ENCODE measurements around the gene ARVCF. TPM values are rescaled to one million over a fixed set of nuclear protein-coding genes. Genes with fewer than 3 reads are reported as not detected.
A peak's percentile ranks its signal among the peaks of the same experiment; 100 is the strongest.

ARVCF gene
- total RNA-seq, 1 experiment from 2014 or later: 3.8 TPM

DNA sequence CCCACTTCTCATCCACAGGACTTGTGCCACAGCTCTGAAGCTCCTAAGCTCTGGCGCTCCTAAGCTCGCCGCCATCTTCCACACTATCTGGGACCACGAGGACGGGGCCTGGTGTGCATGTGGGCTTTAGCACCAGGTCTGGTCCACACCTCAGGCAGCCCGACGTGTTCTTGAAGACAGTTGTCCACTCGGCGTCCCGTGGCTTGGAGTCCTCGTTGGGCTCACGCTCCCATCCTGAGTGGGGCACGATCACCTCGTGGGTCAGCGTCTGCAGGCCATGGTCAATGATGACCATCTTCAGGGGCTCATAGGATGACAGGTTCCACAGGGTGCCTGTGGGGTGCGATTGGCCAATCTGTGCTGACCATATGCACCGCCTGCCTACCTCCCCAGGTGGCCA, 37.9 kb downstream of the ARVCF start:
- Histone ChIP-seq H3K36me3 (no peaks in the 10 kb centered on the region), H3K27me3 (no peaks in the 10 kb centered on the region), H3K4me3 (no peak overlapping the region), H3K9me3 (no peaks in the 10 kb centered on the region)
- DNase-seq: no peak

DNA sequence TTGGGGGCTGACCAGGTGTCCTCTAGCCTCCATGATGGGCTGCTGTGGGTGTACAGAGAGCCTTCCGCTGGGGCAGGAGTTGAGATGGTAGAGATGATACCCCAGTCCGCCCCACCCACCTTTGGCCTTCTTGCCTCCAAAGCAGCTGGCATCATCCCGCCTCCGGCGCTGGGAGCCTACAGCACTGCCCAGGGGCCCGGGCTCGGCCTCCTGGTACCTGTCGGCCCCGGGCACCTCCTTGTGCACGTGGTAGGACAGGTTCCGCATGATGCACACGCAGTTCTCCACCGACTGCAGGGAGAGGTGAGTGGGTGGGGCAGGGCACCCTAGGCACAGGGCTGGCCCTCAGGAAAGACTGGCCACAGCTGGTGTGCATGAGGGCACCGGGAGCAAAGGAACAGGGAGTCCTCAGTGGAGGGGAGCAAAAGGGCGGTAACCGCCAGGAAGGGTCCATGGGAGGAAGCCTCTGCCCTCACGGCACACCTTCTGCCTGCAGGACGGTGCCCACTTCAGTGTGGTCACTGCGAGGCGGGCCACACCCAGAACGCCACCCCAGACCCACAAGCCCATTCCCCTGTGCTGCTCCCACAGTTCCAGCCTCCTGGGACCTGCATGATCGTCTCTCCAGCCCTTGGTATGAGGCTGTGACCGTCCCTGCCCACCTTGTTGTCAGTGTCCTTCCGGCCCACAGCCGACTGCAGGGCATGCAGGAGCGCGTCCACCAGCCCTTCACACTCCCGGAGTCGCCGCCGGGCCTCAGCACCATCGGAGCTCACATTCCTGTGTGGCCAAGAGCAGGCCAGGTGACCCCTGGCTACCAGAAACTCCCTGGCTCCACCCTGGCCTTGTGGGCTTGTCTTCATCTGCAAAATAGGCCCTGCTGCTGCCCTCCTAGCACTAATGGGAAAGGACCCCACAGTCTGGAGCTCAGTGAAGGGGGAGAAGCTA, 39.1 kb downstream of the ARVCF start:
- H3K27me3 ChIP-seq: no peaks in the 10 kb centered on the region
- DNase-seq: no peak
- H3K4me3 ChIP-seq: no peak overlapping the region
- no peaks in the 10 kb centered on the region for H3K36me3 ChIP-seq
- no peaks in the 10 kb centered on the region for H3K9me3 ChIP-seq

DNA sequence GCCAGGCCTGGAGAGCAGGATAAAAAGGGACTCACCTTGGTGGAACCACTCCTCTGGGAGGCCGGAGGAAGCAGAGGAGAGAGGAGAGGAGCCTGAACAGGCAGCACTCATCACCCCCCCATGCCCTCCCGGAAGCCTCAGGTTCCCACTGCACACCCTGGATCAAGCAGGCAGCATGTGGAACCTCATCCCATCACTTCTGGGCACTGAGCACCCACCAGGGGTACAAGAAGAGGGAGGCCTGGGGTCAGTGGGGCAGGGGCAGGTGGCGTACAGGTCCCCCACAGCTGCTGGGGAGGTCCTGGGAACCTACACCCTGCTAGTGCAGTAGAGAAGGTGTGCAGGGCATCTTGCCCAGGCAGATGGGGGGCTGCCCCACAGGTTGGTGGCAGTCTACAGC, 40.0 kb downstream of the ARVCF start:
- no peaks in the 10 kb centered on the region for H3K9me3 ChIP-seq
- H3K27me3 ChIP-seq: no peaks in the 10 kb centered on the region
- no peak overlapping the region for H3K4me3 ChIP-seq
- H3K36me3 ChIP-seq: no peaks in the 10 kb centered on the region
- no peak for DNase-seq

DNA sequence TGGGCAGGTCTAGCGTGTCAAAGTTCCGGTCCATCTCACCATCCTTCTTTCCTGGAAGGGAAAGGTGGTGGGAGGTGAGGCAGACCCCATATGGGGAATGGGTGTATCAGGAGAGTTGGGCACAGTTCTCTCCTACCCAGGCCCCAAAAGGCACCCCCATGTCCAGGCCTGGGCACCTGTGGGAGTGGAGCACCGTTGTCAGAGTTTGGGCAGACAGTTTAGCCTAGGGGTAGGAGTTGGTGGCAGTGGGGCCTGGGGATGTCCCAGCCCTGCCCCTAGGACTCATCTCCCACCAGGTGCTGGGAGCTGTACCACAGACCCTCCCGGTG, 41.0 kb downstream of the ARVCF start:
- H3K36me3 ChIP-seq: no peaks in the 10 kb centered on the region
- H3K4me3 ChIP-seq: no peak overlapping the region
- no peak for DNase-seq
- no peaks in the 10 kb centered on the region for H3K9me3 ChIP-seq
- H3K27me3 ChIP-seq: no peaks in the 10 kb centered on the region

DNA sequence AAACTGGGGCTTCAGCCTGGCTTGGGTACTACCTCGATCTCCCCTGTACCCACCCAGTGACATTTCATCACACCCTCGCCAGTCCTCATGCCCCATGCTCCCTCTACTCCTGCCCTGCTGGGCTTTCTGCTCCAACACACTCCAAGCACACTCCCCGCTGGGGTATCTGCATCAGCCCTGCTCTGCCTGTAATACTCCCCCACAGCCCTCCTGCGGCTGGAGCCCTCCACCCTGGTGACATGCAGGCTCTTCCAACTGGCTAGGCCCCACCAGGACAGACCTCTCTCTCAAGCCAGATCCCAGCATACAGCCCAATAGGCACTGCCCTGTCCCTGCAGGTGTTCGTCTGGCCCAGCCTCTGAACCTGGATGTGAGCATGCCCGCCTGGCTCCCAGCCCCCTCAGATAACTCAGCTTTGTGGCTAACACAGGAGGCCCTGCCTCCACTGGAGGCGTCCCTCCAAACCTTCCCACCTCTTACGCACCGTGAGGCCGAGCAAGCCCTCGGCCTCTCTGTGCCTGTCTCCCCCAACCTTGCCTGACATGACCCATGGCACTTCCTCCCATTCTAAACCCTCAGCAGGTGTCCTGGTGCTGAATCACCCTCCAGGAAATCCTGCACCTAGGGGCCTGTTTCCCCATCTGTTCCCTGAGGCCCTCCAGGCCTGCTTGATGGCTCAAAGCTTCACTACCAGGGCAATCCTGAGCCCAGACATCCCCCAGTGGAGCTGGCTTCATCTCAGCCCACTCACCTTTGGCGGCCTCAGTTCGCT, 41.5 kb downstream of the ARVCF start:
- Histone ChIP-seq H3K36me3 (no peaks in the 10 kb centered on the region), H3K9me3 (no peaks in the 10 kb centered on the region), H3K27me3 (no peaks in the 10 kb centered on the region), H3K4me3 (no peak overlapping the region)
- DNase-seq: peak; percentile 28

DNA sequence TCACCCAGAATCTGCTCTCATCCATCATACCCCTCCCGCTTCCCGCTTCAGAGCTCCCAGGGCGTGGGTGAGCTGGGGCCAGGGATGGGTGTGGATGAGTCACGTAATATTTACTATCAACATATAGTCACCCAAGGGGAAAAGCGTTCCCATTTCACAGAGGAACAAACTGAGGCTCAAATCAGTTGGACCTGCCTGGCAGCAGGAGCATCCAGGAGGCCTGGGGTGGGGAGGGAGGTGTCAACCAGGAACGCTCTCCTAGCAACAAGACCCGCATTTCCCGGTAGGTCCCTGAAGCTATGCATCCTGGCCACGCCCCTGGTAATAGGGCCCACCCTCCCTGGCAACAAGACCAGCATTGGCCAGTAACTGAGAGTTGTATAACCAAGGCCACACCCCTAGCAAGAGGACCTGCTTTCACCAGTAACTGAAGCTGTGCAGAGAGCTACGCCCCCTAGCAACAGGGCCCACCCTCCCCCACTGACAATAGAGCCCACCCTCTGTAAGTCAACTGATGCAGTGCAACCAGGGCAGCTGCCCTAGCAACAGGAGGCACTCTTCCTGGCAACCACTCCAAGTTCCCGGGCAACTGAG, 42.3 kb downstream of the ARVCF start:
- peak; percentile 47 for DNase-seq
- H3K27me3 ChIP-seq: no peaks in the 10 kb centered on the region
- H3K9me3 ChIP-seq: no peaks in the 10 kb centered on the region
- H3K4me3 ChIP-seq: no peak overlapping the region
- no peaks in the 10 kb centered on the region; the same call in 1 of the 2 replicates for H3K36me3 ChIP-seq

DNA sequence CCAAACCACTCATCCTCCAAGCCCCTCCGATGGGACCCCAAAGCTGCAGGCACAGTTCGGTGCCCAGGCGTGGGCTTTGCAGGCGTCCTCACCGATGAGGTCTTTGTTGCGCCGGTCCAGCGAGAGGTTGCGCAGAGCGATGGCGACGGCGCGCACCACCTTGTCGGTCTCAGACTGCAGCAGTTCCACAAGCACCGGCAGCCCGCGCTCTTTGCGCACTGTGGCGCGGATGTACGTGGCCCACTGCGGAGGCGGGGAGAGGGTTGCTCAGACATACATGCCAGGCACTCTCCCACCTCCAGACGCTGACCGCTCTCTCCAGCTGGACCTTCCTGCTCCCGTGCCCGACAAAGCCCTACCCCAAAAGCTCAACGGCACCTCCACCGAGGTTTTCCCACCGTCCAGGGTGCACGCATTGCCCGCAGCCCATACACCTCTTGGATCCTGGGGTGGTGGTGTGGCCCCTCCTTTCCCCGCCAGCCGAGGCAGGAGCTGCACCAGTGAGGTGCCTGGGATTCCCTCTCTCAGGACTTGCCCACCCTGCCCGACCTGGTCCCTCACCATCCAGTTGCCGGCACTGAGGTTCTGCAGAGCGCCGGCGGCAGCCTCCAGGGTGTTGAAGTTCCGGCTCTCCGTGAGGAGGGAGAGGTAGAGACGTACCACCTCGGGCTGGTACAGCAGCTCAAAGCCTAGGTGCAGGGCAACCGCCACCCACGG, 42.9 kb downstream of the ARVCF start:
- no peaks in the 10 kb centered on the region for H3K27me3 ChIP-seq
- DNase-seq: no peak

DNA sequence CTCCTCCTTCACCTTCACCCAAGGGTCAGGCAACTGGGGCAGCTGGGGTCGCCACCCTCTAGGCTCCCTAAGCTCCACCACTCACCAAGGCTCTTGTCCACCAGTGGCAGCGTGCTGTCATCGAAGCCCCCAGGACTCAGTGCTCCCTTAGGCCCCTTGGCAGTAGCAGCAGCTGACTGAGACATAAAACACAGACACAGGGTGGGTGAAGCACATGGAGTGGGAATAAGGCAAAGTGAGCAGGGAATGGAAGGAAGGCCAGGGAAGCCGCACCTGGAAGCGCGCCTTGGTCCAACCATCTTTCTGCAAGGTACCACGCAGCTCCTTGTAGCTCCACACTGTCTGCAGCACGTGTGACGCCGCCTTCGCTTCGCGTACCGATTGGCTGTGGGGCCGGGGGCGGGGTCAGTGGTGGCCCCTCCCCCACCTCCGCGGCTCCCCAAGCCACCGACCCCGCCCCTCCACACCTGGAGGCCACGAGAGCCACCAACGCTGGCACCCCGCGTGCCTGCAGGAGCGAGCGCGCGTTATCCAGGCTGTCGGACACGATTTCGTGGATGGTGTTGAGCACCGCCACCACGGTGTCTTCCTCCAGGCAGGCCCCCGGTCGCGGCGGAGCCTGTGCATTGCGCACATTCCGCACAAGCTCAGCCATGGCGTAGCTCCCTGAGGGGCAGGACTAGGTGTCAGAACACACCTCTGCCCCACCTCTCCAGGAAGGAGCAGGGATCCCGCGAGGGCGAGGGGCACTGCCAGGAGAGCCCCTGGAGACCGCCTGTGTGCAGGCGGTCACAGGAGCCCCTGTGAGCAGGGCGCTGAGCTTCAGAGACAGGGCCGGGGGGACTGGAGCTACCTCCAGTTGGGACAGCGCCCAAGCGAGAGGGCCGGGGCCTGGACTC, 43.7 kb downstream of the ARVCF start:
- H3K36me3 ChIP-seq: no peaks in the 10 kb centered on the region; the same call in 1 of the 2 replicates
- H3K9me3 ChIP-seq: no peaks in the 10 kb centered on the region
- H3K4me3 ChIP-seq: no peak overlapping the region
- H3K27me3 ChIP-seq: no peaks in the 10 kb centered on the region
- no peak for DNase-seq

More for the DNA sequence above, 42.9 kb downstream of the ARVCF start:
- no peak overlapping the region for H3K4me3 ChIP-seq
- no peaks in the 10 kb centered on the region for H3K9me3 ChIP-seq
- no peaks in the 10 kb centered on the region; the same call in 1 of the 2 replicates for H3K36me3 ChIP-seq

DNA sequence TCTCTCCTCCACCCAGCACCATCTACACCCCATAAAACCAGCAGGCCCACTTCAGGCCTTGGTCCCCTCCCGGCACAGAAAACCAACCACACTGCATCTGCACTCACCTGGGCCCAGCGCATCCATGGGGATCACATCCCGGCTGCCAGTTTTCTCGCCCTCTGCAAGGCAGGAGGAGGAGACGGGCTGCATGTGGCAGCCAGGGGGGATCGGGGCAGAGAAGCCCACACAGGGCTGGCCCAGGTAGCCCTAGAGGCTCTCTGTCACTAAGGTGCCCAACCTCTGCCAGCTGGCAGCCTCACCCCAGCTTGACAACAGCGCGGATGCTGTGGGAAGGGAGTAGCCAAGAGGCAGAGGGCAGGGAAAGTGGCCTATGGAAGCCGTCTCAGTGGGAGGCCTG, 44.4 kb downstream of the ARVCF start:
- Histone ChIP-seq H3K36me3 (peaks cover 4% of the 10 kb centered on the region; the same call in 1 of the 2 replicates), H3K9me3 (no peaks in the 10 kb centered on the region), H3K4me3 (no peak overlapping the region), H3K27me3 (no peaks in the 10 kb centered on the region)
- DNase-seq: no peak

DNA sequence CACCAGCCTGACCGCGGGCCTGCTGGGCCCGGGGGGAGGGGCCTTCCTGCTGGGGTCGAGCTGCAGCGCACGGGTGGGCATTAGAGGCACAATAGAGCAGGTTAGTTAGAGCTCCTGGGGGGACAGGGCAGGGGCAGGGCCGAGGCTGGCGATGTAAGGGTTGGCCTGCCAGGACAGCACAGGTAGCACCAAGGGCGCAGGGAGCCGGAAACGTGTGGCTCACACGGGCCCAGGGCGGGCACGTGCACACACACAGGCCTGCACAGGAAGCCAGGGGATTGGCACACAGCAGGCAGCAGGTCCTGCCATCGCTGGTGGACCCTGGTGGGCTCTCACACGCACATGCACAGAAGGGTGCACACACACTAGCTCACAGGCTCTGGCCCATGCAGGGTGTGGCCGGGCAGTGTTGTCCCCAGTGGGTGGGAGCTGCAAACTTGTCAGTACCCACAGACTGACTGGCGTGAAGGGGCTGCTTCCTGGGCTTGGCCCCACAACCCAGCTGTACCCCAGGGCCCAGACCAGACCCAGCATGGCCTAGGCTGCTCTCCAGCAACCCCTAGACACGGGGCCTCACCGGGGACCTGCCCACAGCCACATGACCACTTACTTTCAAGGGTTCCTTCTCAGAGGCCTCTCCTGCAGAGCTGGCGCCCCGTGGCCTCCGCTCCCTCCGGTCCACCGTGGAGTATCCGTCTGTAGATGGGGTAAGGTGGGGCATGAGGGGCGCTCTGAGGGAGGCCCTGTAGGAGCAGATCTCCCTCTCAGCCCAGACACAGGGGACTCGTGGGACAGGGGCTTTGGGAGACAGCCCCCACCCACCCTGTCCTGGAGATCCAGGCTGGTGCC, 45.1 kb downstream of the ARVCF start:
- H3K36me3 ChIP-seq: peaks cover 4% of the 10 kb centered on the region; the same call in 1 of the 2 replicates
- no peak for DNase-seq

DNA sequence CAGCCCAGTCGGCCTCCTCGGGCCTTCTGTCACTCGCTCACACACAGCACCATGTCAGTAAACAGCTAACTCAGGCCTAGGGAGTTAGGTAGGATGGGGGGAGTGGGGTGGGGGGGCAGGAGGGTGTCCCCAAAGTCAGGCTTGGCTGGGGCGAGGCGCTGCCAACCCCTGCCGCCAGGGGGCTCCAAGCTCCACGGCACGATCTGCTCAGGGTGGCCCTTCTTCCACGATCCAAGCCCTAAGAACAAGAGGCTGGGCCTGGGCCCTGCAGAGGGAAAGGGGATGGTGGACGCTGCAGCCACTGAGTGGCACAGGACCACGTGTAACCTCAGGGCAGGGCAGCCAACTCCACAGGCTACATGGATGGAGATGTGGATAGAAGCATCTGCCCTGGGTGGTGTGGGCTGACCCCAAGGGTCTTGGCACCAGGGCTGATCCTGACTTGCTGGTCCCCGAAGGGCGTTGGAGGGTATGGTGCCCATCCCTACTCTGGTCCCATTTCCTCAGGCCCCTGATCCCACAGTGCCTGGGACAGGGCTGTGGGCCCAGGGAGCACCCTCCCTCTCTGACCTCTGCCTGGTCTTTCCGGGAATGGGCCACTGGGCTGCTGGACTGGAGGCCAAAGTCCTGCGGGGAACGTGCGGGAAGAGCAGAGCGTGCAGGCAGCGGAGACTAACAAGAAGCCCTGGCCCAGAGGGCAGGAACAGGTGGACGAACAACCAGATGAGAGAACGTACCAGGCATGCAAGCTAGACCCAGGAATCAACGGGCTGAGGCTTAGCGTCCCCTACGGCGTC, 45.9 kb downstream of the ARVCF start:
- DNase-seq: peak; percentile 49
- H3K36me3 ChIP-seq: peaks cover 4% of the 10 kb centered on the region; the same call in 1 of the 2 replicates

More for the DNA sequence above, 45.1 kb downstream of the ARVCF start:
- Histone ChIP-seq H3K27me3 (no peaks in the 10 kb centered on the region), H3K9me3 (no peaks in the 10 kb centered on the region), H3K4me3 (no peak overlapping the region)

DNA sequence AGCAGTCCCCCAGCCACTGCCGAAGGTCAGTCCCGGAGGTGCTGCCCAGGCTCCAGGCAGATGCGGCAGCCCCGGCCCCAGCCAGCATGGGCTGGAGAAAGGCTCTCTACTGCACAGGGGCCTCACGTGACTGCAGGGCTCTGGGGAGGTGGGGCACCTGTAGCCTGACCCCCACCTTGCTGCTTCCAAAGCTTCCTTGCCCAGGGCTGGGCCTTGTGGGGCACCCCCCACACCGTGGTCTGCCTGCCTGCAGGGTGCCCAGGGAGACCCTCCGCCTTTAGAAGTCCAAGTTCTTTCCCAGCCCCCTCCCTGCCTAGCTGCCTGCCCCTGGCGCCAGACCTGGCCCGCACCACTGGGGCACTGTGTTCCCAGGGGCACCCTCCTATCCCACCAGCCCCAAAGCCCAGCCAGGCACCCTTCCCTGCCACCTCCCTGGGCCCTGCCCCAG, 46.6 kb downstream of the ARVCF start:
- Histone ChIP-seq H3K9me3 (no peaks in the 10 kb centered on the region), H3K36me3 (peaks cover 4% of the 10 kb centered on the region), H3K4me3 (no peak overlapping the region), H3K27me3 (no peaks in the 10 kb centered on the region)
- no peak for DNase-seq

More for the DNA sequence above, 45.9 kb downstream of the ARVCF start:
- Histone ChIP-seq H3K4me3 (no peak overlapping the region), H3K9me3 (no peaks in the 10 kb centered on the region), H3K27me3 (no peaks in the 10 kb centered on the region)

DNA sequence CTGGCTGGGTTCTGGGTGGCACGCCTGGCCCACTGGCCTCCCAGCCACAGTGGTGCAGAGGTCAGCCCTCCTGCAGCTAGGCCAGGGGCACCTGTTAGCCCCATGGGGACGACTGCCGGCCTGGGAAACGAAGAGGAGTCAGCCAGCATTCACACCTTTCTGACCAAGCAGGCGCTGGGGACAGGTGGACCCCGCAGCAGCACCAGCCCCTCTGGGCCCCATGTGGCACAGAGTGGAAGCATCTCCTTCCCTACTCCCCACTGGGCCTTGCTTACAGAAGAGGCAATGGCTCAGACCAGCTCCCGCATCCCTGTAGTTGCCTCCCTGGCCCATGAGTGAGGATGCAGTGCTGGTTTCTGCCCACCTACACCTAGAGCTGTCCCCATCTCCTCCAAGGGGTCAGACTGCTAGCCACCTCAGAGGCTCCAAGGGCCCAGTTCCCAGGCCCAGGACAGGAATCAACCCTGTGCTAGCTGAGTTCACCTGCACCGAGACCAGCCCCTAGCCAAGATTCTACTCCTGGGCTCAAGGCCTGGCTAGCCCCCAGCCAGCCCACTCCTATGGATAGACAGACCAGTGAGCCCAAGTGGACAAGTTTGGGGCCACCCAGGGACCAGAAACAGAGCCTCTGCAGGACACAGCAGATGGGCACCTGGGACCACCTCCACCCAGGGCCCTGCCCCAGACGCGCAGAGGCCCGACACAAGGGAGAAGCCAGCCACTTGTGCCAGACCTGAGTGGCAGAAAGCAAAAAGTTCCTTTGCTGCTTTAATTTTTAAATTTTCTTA, 47.3 kb downstream of the ARVCF start:
- no peak for DNase-seq
- Histone ChIP-seq H3K4me3 (no peak overlapping the region), H3K9me3 (no peaks in the 10 kb centered on the region), H3K36me3 (peaks cover 9% of the 10 kb centered on the region), H3K27me3 (no peaks in the 10 kb centered on the region)
